Osteoblast (primary cell): ENCODE results near the gene GPER1. TPM values are rescaled to one million over a fixed set of nuclear protein-coding genes. Genes with fewer than 3 reads are reported as not detected.
"Not testable (repeated sequence)": the region's sequence is repeated elsewhere in the genome, so short reads cannot be mapped to it uniquely, and the experiment has no call there.

ENCODE experiments used
- DNase-seq: peaks from one replicate; pipeline ENCODE4 v3.0.0; 2011; ENCODE audit warnings: low spot score, mixed read lengths; ENCODE audit not compliant: insufficient read length; ENCODE audit errors: missing footprints
- H2AFZ ChIP-seq: 2 replicates; pipeline ENCODE4 v1.6.0; 2011; ENCODE audit warnings: mild to moderate bottlenecking, low read length
- H3K27ac ChIP-seq: 2 replicates; pipeline ENCODE4 v1.5.1; 2011; ENCODE audit warnings: mild to moderate bottlenecking, low read depth, low read length, moderate library complexity
- H3K27me3 ChIP-seq: 2 replicates; pipeline ENCODE4 v1.6.0; 2012; ENCODE audit warnings: mild to moderate bottlenecking, control low read depth, inconsistent platforms, low read length, moderate library complexity; ENCODE audit not compliant: insufficient read depth
- H3K36me3 ChIP-seq: 2 replicates; pipeline ENCODE4 v1.5.1; 2011; ENCODE audit warnings: mild to moderate bottlenecking, low read length, control low read depth, moderate library complexity; ENCODE audit not compliant: insufficient read depth
- H3K4me1 ChIP-seq: 2 replicates; pipeline ENCODE4 v1.5.1; 2011; ENCODE audit warnings: mild to moderate bottlenecking, low read length, control low read depth, moderate library complexity; ENCODE audit not compliant: insufficient read depth
- H3K4me2 ChIP-seq: 2 replicates; pipeline ENCODE4 v1.6.0; 2011; ENCODE audit warnings: mild to moderate bottlenecking, low read length; ENCODE audit not compliant: insufficient read depth
- H3K4me3 ChIP-seq: fragments of 200-600 bp; sonication (generic); 3 replicates; pipeline ENCODE4 v1.5.1; 2012; ENCODE audit warnings: mild to moderate bottlenecking, low read length, inconsistent platforms; ENCODE audit not compliant: insufficient read depth
- H3K79me2 ChIP-seq: 2 replicates; pipeline ENCODE4 v1.6.0; 2012; ENCODE audit warnings: mild to moderate bottlenecking, low read length, control low read depth, inconsistent platforms; ENCODE audit not compliant: insufficient read depth
- H3K9me3 ChIP-seq: 2 replicates; pipeline ENCODE4 v1.5.1; 2011; ENCODE audit warnings: low read depth, low read length, control low read depth
- H4K20me1 ChIP-seq: 2 replicates; pipeline ENCODE4 v1.6.0; 2012; ENCODE audit warnings: mild to moderate bottlenecking, low read length, control low read depth; ENCODE audit not compliant: insufficient read depth
- CTCF ChIP-seq: IDR thresholded peaks from 2 replicates; pipeline ENCODE4 v1.5.1; 2011; ENCODE audit warnings: mild to moderate bottlenecking, low read depth, low read length, moderate library complexity; ENCODE audit errors: extremely low read depth
- total RNA-seq: library from RNA; depleted of rRNA; stranded (reverse); fragments of >200 nt; gene quantifications from 2 replicates; pipeline ENCODE4 v1.2.3, GENCODE V29; 2012

The GPER1 gene
- total RNA-seq = 10.3 and 10.5 TPM in 2 replicates

- Histone ChIP-seq H3K4me2 (peak within 1 kb of the TSS; percentile 96), H4K20me1 (peaks cover 3% of the 10 kb centered on the region), H3K9me3 (no peaks in the 10 kb centered on the region), H3K36me3 (no peaks in the 10 kb centered on the region), H3K4me3 (peak within 1 kb of the TSS; percentile 77), H3K79me2 (no peaks in the 10 kb centered on the region), H3K27me3 (no peaks in the 10 kb centered on the region), H2AFZ (peak within 1 kb of the TSS; percentile 93), H3K4me1 (peaks cover 34% of the 10 kb centered on the region), H3K27ac (peak within 1 kb of the TSS; percentile 64)
- no peak for TF ChIP-seq CTCF
- peak; percentile 99 for DNase-seq
These were observed at the start of gene GPER1 for GRCh38 chr7:1087952-1088920. Gene GPER1 (plus strand): TSS chr7:1088113. CDS start chr7:1091729, 3,616 bp downstream.

- not testable (repeated sequence) for H3K27me3 ChIP-seq, H3K4me3 ChIP-seq, H3K79me2 ChIP-seq, DNase-seq, H3K4me2 ChIP-seq, H3K36me3 ChIP-seq, H4K20me1 ChIP-seq, H2AFZ ChIP-seq, H3K9me3 ChIP-seq, H3K27ac ChIP-seq
- peaks cover 12% of the 10 kb centered on the region for H3K4me1 ChIP-seq
These were observed 47.7 kb upstream of the GPER1 start for GRCh38 chr7:1040233-1040632.

GRCh38 chr7:1040790-1041189 is 47.1 kb upstream of the GPER1 start:
- DNase-seq = peak; percentile 96
- H3K4me1 ChIP-seq = peaks cover 12% of the 10 kb centered on the region
- H3K9me3 ChIP-seq = no peaks in the 10 kb centered on the region
- peaks cover 2% of the 10 kb centered on the region for H3K79me2 ChIP-seq
- H3K27ac ChIP-seq = no peak overlapping the region
- H2AFZ ChIP-seq = no peak overlapping the region
- H4K20me1 ChIP-seq = no peaks in the 10 kb centered on the region
- TF ChIP-seq CTCF = no peak
- H3K36me3 ChIP-seq = no peaks in the 10 kb centered on the region
- no peaks in the 10 kb centered on the region for H3K27me3 ChIP-seq
- H3K4me3 ChIP-seq = no peak overlapping the region
- no peak overlapping the region for H3K4me2 ChIP-seq

- H3K27me3 ChIP-seq = no peaks in the 10 kb centered on the region
- H2AFZ ChIP-seq = no peak overlapping the region
- H3K4me1 ChIP-seq = peaks cover 12% of the 10 kb centered on the region
- H4K20me1 ChIP-seq = peaks cover 5% of the 10 kb centered on the region
- H3K4me3 ChIP-seq = no peak overlapping the region
- TF ChIP-seq CTCF = no peak
- H3K36me3 ChIP-seq = no peaks in the 10 kb centered on the region
- H3K27ac ChIP-seq = no peak overlapping the region
- peaks cover 2% of the 10 kb centered on the region for H3K79me2 ChIP-seq
- no peak overlapping the region for H3K4me2 ChIP-seq
- no peaks in the 10 kb centered on the region for H3K9me3 ChIP-seq
- DNase-seq = no peak
These were observed 46.1 kb upstream of the GPER1 start for GRCh38 chr7:1041551-1042491.
